Esophagus squamous epithelium (tissue), 4 donors: ENCODE results near the gene UGT3A2.

Experiments
- CTCF ChIP-seq, 6 experiments: fragments of 450-650 bp in 4 of 6; fragments of 200-600 bp in 2 of 6; sonication (generic) in 2 of 6; IDR thresholded peaks; one replicate each; pipeline ENCODE4 v1.5.1; 2016 to 2019; ENCODE audit warnings: antibody characterized with exemption in 6 of 6, mild to moderate bottlenecking in 4 of 6, moderate library complexity in 4 of 6
- POLR2A ChIP-seq, 4 donors: fragments of 450-650 bp; IDR thresholded peaks; one replicate each; pipeline ENCODE4 v1.6.1; 2017; ENCODE audit warnings: antibody characterized with exemption in 4 of 4, mild to moderate bottlenecking in 4 of 4, moderate library complexity in 3 of 4

- TF ChIP-seq CTCF (IDR thresholded peaks at IDR 0.05): no peak
- TF ChIP-seq POLR2A (IDR thresholded peaks at IDR 0.05): no peak
Observed at GRCh38 chr5:36096486-36096885, 29.8 kb upstream of the UGT3A2 start.
